ENCODE measurements around the gene CANT1. TPM values are rescaled to one million over a fixed set of nuclear protein-coding genes. Genes with fewer than 3 reads are reported as not detected.

Gene CANT1
- total RNA-seq, 1 experiment from 2014 or later, result 116 TPM

DNA sequence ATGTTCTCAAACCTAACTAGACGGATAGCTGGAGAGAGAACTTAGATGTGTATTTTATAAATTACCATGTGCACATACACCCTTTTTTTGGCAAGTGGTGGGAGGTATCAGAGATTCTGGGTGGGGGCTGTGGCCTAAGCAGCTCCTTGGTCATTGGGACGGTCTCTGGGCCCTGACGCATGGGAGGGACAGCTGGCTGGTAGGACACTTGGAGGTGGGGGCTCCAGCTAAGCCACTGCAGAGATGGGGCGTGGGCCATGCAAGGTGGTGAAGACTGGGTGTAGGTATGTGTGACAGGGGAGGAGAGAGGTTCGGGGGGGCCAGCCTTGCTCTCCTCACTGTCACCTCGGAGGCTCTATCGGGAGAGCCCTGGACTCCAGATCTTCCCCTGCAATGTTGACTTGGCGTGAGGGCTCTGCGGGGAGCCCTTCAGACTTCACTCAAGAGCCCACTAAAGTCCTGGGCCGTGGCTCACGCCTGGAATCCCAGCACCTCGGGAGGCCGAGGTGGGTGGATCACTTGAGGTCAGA, 31.5 kb upstream of the CANT1 start:
- CTCF ChIA-PET, result interaction anchor here (0.6 to 0.7 kb wide), 3 partner anchors 49 to 872 kb away, joined by 5 read pairs; partner anchors contain the start of gene SYNGR2
- POLR2A ChIA-PET (ENCODE audit: unreplicated experiment), result interaction anchor here (0.6 kb wide), 1 partner anchor 63 kb away, joined by 10 read pairs; no protein-coding TSS in a partner anchor

GRCh38 chr17:79039886-79040285, 30.3 kb upstream of the CANT1 start:
- Histone ChIP-seq H3K27ac (no peak overlapping the region), H3K9me3 (ENCODE audit: insufficient read depth, low read depth) (no peaks in the 10 kb centered on the region), H3K79me2 (ENCODE audit: low read depth) (no peaks in the 10 kb centered on the region), H3K9me2 (ENCODE audit: insufficient read depth) (no peaks in the 10 kb centered on the region), H3F3A (ENCODE audit: insufficient read depth, low read depth) (peaks cover 18% of the 10 kb centered on the region), H3K4me1 (replicated peaks; ENCODE audit: insufficient read depth) (peaks cover 26% of the 10 kb centered on the region), H3K36me3 (ENCODE audit: low read depth) (no peaks in the 10 kb centered on the region), H4K20me1 (ENCODE audit: insufficient read depth) (no peaks in the 10 kb centered on the region), H3K4me2 (no peak overlapping the region), H3K4me3 (no peak overlapping the region), H3K27me3 (ENCODE audit: insufficient read depth, low read depth) (no peaks in the 10 kb centered on the region), H2AFZ (no peak overlapping the region)
- BruUV-seq (replicated peaks), result no TSS peak
- TF ChIP-seq EZH2 (IDR thresholded peaks at IDR 0.05; ENCODE audit: low read depth) (no peak), CTCF (conservative IDR thresholded peaks at IDR 0.05) (no peak)
- ChIA-PET CTCF (interaction anchor here (0.5 kb wide), 1 partner anchor 13 kb away, joined by 19 read pairs; no protein-coding TSS in a partner anchor), POLR2A (ENCODE audit: unreplicated experiment) (no interaction called here)
- intact Hi-C loops (cut with micrococcal nuclease; ENCODE audit: unreplicated experiment), result no loop called here
- DNase-seq, result no peak

More for the DNA sequence above, 31.5 kb upstream of the CANT1 start:
- Histone ChIP-seq H3K9me3 (ENCODE audit: insufficient read depth, low read depth) (no peaks in the 10 kb centered on the region), H3K4me2 (no peak overlapping the region), H2AFZ (no peak overlapping the region), H4K20me1 (ENCODE audit: insufficient read depth) (no peaks in the 10 kb centered on the region), H3K27ac (no peak overlapping the region), H3K9me2 (ENCODE audit: insufficient read depth) (no peaks in the 10 kb centered on the region), H3K36me3 (ENCODE audit: low read depth) (no peaks in the 10 kb centered on the region), H3K4me1 (replicated peaks; ENCODE audit: insufficient read depth) (peaks cover 21% of the 10 kb centered on the region), H3K79me2 (ENCODE audit: low read depth) (no peaks in the 10 kb centered on the region), H3K27me3 (ENCODE audit: insufficient read depth, low read depth) (no peaks in the 10 kb centered on the region), H3K4me3 (no peak overlapping the region), H3F3A (ENCODE audit: insufficient read depth, low read depth) (peaks cover 16% of the 10 kb centered on the region)
- no peak for DNase-seq
- intact Hi-C loops (cut with micrococcal nuclease; ENCODE audit: unreplicated experiment), result no loop called here
- no peak for TF ChIP-seq EZH2 (IDR thresholded peaks at IDR 0.05; ENCODE audit: low read depth)
- no peak for TF ChIP-seq CTCF (conservative IDR thresholded peaks at IDR 0.05)
- BruUV-seq (replicated peaks), result no TSS peak

GRCh38 chr17:79039171-79039570, 29.6 kb upstream of the CANT1 start:
- intact Hi-C loops (cut with micrococcal nuclease; ENCODE audit: unreplicated experiment), result no loop called here
- no peaks in the 10 kb centered on the region for H3K9me3 ChIP-seq (ENCODE audit: insufficient read depth, low read depth)
- no peak overlapping the region for H3K4me2 ChIP-seq
- no peaks in the 10 kb centered on the region for H3K27me3 ChIP-seq (ENCODE audit: insufficient read depth, low read depth)
- no peak for DNase-seq
- POLR2A ChIA-PET (ENCODE audit: unreplicated experiment), result no interaction called here
- H3K79me2 ChIP-seq (ENCODE audit: low read depth), result no peaks in the 10 kb centered on the region
- H3F3A ChIP-seq (ENCODE audit: insufficient read depth, low read depth), result peaks cover 18% of the 10 kb centered on the region
- H3K4me3 ChIP-seq, result no peak overlapping the region
- peak overlapping the region; percentile 34 for H3K27ac ChIP-seq
- H3K36me3 ChIP-seq (ENCODE audit: low read depth), result no peaks in the 10 kb centered on the region
- H3K9me2 ChIP-seq (ENCODE audit: insufficient read depth), result no peaks in the 10 kb centered on the region
- CTCF ChIA-PET, result no interaction called here
- no peak for TF ChIP-seq CTCF (conservative IDR thresholded peaks at IDR 0.05)
- no peak for TF ChIP-seq EZH2 (IDR thresholded peaks at IDR 0.05; ENCODE audit: low read depth)
- H3K4me1 ChIP-seq (replicated peaks; ENCODE audit: insufficient read depth), result peaks cover 26% of the 10 kb centered on the region
- no peaks in the 10 kb centered on the region for H4K20me1 ChIP-seq (ENCODE audit: insufficient read depth)
- H2AFZ ChIP-seq, result no peak overlapping the region
- no TSS peak for BruUV-seq (replicated peaks)

All from PC-9 (cell line).